OCI-LY1 (cell line): ENCODE measurements around the gene FRK.

ENCODE experiments used
- H2AFZ ChIP-seq: fragments of 200-600 bp; sonication (generic), shearing (Covaris generic); 2 replicates; pipeline ENCODE4 v1.6.0; 2014; ENCODE audit warnings: antibody characterized with exemption, mild to moderate bottlenecking, low read length
- H3F3A ChIP-seq: fragments of 200-600 bp; sonication (generic), shearing (Covaris generic); 2 replicates; pipeline ENCODE4 v1.6.0; 2014; ENCODE audit warnings: mild to moderate bottlenecking, antibody characterized with exemption, low read length, moderate library complexity; ENCODE audit not compliant: insufficient read depth
- H3K27ac ChIP-seq: fragments of 200-600 bp; sonication (generic); 2 replicates; pipeline ENCODE4 v1.5.1; 2014; ENCODE audit warnings: low read length, mixed run types, mild to moderate bottlenecking, low read depth; ENCODE audit not compliant: poor library complexity, severe bottlenecking
- H3K27me3 ChIP-seq: fragments of 200-600 bp; sonication (generic); 2 replicates; pipeline ENCODE4 v1.6.0; 2014; ENCODE audit warnings: antibody characterized with exemption, mild to moderate bottlenecking, low read length, moderate library complexity; ENCODE audit not compliant: insufficient read depth
- H3K36me3 ChIP-seq: fragments of 200-600 bp; sonication (generic); 2 replicates; pipeline ENCODE4 v1.6.1; 2014; ENCODE audit warnings: mild to moderate bottlenecking, antibody characterized with exemption, low read length, moderate library complexity, mixed read lengths; ENCODE audit not compliant: insufficient read depth
- H3K4me1 ChIP-seq: fragments of 200-600 bp; sonication (generic); 2 replicates; pipeline ENCODE4 v1.5.1; 2014; ENCODE audit warnings: mild to moderate bottlenecking, low read length, moderate library complexity; ENCODE audit not compliant: insufficient read depth, severe bottlenecking
- H3K4me2 ChIP-seq: fragments of 200-600 bp; sonication (generic), shearing (Covaris generic); 2 replicates; pipeline ENCODE4 v1.6.1; 2014; ENCODE audit warnings: low read length
- H3K4me3 ChIP-seq: fragments of 200-600 bp; sonication (generic); 2 replicates; pipeline ENCODE4 v1.5.1; 2014; ENCODE audit warnings: low read length, low read depth, mild to moderate bottlenecking, mixed read lengths; ENCODE audit not compliant: poor library complexity, severe bottlenecking
- H3K79me2 ChIP-seq: fragments of 200-600 bp; shearing (Covaris generic); 2 replicates; pipeline ENCODE4 v1.6.1; 2016; ENCODE audit warnings: mixed run types, low read length, mixed read lengths; ENCODE audit not compliant: insufficient read depth
- H3K9ac ChIP-seq: fragments of 200-600 bp; sonication (generic), shearing (Covaris generic); 2 replicates; pipeline ENCODE4 v1.6.1; 2014; ENCODE audit warnings: mild to moderate bottlenecking, low read length, mixed read lengths
- H3K9me2 ChIP-seq: fragments of 200-600 bp; sonication (generic), shearing (Covaris generic); 2 replicates; pipeline ENCODE4 v1.6.1; 2014; ENCODE audit warnings: low read depth, mild to moderate bottlenecking, low read length, mixed read lengths
- H3K9me3 ChIP-seq: fragments of 200-600 bp; shearing (Covaris generic); 2 replicates; pipeline ENCODE4 v1.6.1; 2014; ENCODE audit warnings: low read length, mixed read lengths
- H4K20me1 ChIP-seq: fragments of 200-600 bp; sonication (generic), shearing (Covaris generic); 2 replicates; pipeline ENCODE4 v1.6.0; 2016; ENCODE audit warnings: mild to moderate bottlenecking, low read length; ENCODE audit not compliant: insufficient read depth
- CTCF ChIP-seq: fragments of 200-600 bp; sonication (generic), shearing (Covaris generic); IDR thresholded peaks from 2 replicates; pipeline ENCODE4 v1.5.1; 2017; ENCODE audit warnings: mild to moderate bottlenecking, antibody characterized with exemption, low read length, moderate library complexity, mixed read lengths
- EZH2 ChIP-seq: fragments of 200-600 bp; sonication (generic), shearing (Covaris generic); IDR thresholded peaks from 2 replicates; pipeline ENCODE4 v1.8.0; 2017; ENCODE audit warnings: borderline replicate concordance, mixed run types, mild to moderate bottlenecking, antibody characterized with exemption, low read length, moderate library complexity, mixed read lengths

Gene FRK

GRCh38 chr6:116070101-116070500 lies 9.4 kb upstream of the FRK start:
- no peak overlapping the region for H3K9ac ChIP-seq
- H2AFZ ChIP-seq, result no peak overlapping the region
- no peaks in the 10 kb centered on the region for H3K9me3 ChIP-seq
- H3K4me3 ChIP-seq, result no peak overlapping the region
- H3K9me2 ChIP-seq, result no peaks in the 10 kb centered on the region
- H3K79me2 ChIP-seq, result no peaks in the 10 kb centered on the region
- H3K27ac ChIP-seq, result no peak overlapping the region
- no peaks in the 10 kb centered on the region for H3K4me1 ChIP-seq
- TF ChIP-seq CTCF (no peak), EZH2 (no peak)
- H4K20me1 ChIP-seq, result no peaks in the 10 kb centered on the region
- H3F3A ChIP-seq, result no peaks in the 10 kb centered on the region
- no peak overlapping the region for H3K4me2 ChIP-seq
- no peaks in the 10 kb centered on the region for H3K27me3 ChIP-seq
- H3K36me3 ChIP-seq, result no peaks in the 10 kb centered on the region

DNA sequence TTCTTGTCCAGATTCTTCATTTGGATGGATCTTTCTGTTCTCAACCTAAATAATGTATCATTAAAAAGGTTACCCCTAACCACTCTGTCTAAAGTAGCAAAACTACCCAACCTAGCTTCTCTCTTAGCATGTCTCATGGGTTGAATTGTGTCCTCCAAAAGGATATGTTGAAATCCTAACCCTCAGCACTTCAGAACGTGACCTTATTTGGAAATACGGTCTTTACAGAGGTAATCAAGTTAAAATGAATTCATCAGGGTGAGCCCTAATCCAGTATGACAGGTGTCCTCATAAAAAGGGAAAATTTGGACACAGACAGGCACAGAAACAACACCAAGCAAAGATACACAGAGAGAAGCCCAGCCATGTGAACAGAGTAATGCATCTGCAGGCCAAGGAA lies 6.1 kb upstream of the FRK start:
- H3K36me3 ChIP-seq, result no peaks in the 10 kb centered on the region
- H3K4me2 ChIP-seq, result no peak overlapping the region
- no peaks in the 10 kb centered on the region for H3K27me3 ChIP-seq
- H3K9me2 ChIP-seq, result no peaks in the 10 kb centered on the region
- no peaks in the 10 kb centered on the region for H4K20me1 ChIP-seq
- no peaks in the 10 kb centered on the region for H3K4me1 ChIP-seq
- H3K9me3 ChIP-seq, result no peaks in the 10 kb centered on the region
- no peak for TF ChIP-seq EZH2
- no peak for TF ChIP-seq CTCF
- H3F3A ChIP-seq, result no peaks in the 10 kb centered on the region
- no peaks in the 10 kb centered on the region for H3K79me2 ChIP-seq
- H3K9ac ChIP-seq, result no peak overlapping the region
- no peak overlapping the region for H3K27ac ChIP-seq
- no peak overlapping the region for H2AFZ ChIP-seq
- H3K4me3 ChIP-seq, result no peak overlapping the region

DNA sequence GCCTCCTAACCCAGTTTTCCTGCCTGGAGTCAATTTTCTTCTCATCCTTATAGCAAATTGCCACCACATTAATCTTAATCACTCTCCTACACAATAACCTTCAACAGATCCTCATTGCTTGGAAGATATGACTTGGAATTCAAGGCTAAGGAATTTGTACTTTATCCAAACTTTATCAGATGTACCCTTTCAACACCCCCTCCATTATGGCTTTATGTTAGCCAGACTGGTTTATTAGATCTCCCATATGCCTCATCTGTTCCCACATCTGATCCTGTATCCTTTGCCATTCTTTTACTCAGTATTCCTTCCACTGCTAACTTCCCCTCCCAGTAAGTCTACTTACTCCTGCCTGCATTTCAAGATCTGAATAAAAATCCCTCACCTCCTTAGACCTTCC lies 4.0 kb upstream of the FRK start:
- Histone ChIP-seq H3K9ac (no peak overlapping the region), H2AFZ (no peak overlapping the region), H3K27me3 (no peaks in the 10 kb centered on the region), H3F3A (no peaks in the 10 kb centered on the region), H4K20me1 (no peaks in the 10 kb centered on the region), H3K4me3 (no peak overlapping the region), H3K4me1 (peaks cover 4% of the 10 kb centered on the region), H3K79me2 (no peaks in the 10 kb centered on the region), H3K36me3 (no peaks in the 10 kb centered on the region), H3K27ac (no peak overlapping the region), H3K4me2 (no peak overlapping the region), H3K9me3 (no peaks in the 10 kb centered on the region), H3K9me2 (no peaks in the 10 kb centered on the region)
- TF ChIP-seq EZH2, result no peak
- no peak for TF ChIP-seq CTCF
